B cell (primary cell): Measurements from ENCODE around the gene DCLK1. TPM values are rescaled to one million over a fixed set of nuclear protein-coding genes. Genes with fewer than 3 reads are reported as not detected.

Source experiments
- ATAC-seq: fragments of 200-7000 bp; cut with Tn5 transposase; one replicate; pipeline ENCODE4 v1.10.0; 2021; ENCODE audit warnings: low read depth, mild to moderate bottlenecking, moderate number of reproducible peaks, moderate library complexity
- CTCF ChIA-PET: fragments of 350-600 bp; sonication (Branson Sonifier 250); formaldehyde crosslinking; loops from one replicate; lab custom pipeline; 2021; ENCODE audit warnings: antibody characterized with exemption, inconsistent platforms; lab: Charles Lee
- POLR2A ChIA-PET: fragments of 350-600 bp; sonication (Branson Sonifier 250); formaldehyde crosslinking; loops from one replicate; lab custom pipeline; 2021; ENCODE audit warnings: antibody characterized with exemption; lab: Charles Lee
- DNase-seq: peaks from one replicate; pipeline ENCODE4 v3.0.0; 2013
- H2AFZ ChIP-seq: 2 replicates; pipeline ENCODE4 v1.6.1; 2012; ENCODE audit warnings: mild to moderate bottlenecking, low read depth, low read length; ENCODE audit not compliant: insufficient read depth, poor library complexity, severe bottlenecking
- H3K27ac ChIP-seq, 2 donors: 1 replicate in 1 of 2; 2 replicates in 1 of 2; pipeline ENCODE4 v1.5.1; 2012 to 2013; ENCODE audit warnings: low read length in 2 of 2, mild to moderate bottlenecking in 2 of 2, moderate library complexity in 1 of 2
- H3K27me3 ChIP-seq, 4 experiments: fragments of 200-600 bp in 1 of 4; sonication (generic) in 1 of 4; replicated peaks in 1 of 4; 1 replicate in 2 of 4; 2 replicates in 2 of 4; pipeline versions ENCODE4 v1.6.1 to v1.7.0; 2013 to 2016; ENCODE audit warnings: low read length in 3 of 4, mild to moderate bottlenecking in 2 of 4, mixed read lengths in 1 of 4, moderate library complexity in 1 of 4; ENCODE audit not compliant: insufficient read depth in 4 of 4, control insufficient read depth in 3 of 4; ENCODE audit errors: control extremely low read depth in 1 of 4
- H3K36me3 ChIP-seq, 2 experiments: replicated peaks in 1 of 2; 1 replicate in 1 of 2; 2 replicates in 1 of 2; pipeline versions ENCODE4 v1.6.1 to v1.7.1; 2013; ENCODE audit warnings: low read length in 1 of 2; ENCODE audit not compliant: insufficient read depth in 2 of 2, control insufficient read depth in 1 of 2; ENCODE audit errors: control extremely low read depth in 1 of 2, extremely low read depth in 1 of 2
- H3K4me1 ChIP-seq, 2 donors: fragments of 200-600 bp in 1 of 2; sonication (generic) in 1 of 2; 1 replicate in 1 of 2; 2 replicates in 1 of 2; pipeline versions ENCODE4 v1.5.1 to v1.6.1; 2013 to 2017; ENCODE audit warnings: low read length in 2 of 2; ENCODE audit not compliant: control insufficient read depth in 2 of 2, insufficient read depth in 2 of 2
- H3K4me2 ChIP-seq: replicated peaks from 2 replicates; pipeline ENCODE3; 2012; ENCODE audit warnings: mild to moderate bottlenecking, low read depth, low read length; ENCODE audit not compliant: poor library complexity, severe bottlenecking
- H3K4me3 ChIP-seq, 5 experiments: fragments of 200-600 bp in 1 of 5; sonication (generic) in 1 of 5; 1 replicate in 3 of 5; 2 replicates in 2 of 5; pipeline versions ENCODE4 v1.5.1 to v1.7.0; 2011 to 2016; ENCODE audit warnings: low read length in 4 of 5, mild to moderate bottlenecking in 4 of 5, low read depth in 2 of 5, control low read depth in 1 of 5, moderate library complexity in 1 of 5; ENCODE audit not compliant: insufficient read depth in 1 of 5; ENCODE audit errors: control extremely low read depth in 1 of 5, extremely low read depth in 1 of 5
- H3K79me2 ChIP-seq: fragments of 200-600 bp; sonication (generic); one replicate; pipeline ENCODE4 v1.6.0; 2016; ENCODE audit warnings: low read length; ENCODE audit not compliant: control insufficient read depth, insufficient read depth
- H3K9ac ChIP-seq: fragments of 200-600 bp; sonication (generic); 2 replicates; pipeline ENCODE4 v1.6.1; 2017; ENCODE audit warnings: mild to moderate bottlenecking, low read length, moderate library complexity
- H3K9me3 ChIP-seq, 3 donors: one replicate each; pipeline versions ENCODE4 v1.6.1 to v1.7.1; 2013; ENCODE audit warnings: low read length in 2 of 3; ENCODE audit not compliant: control insufficient read depth in 2 of 3, insufficient read depth in 1 of 3; ENCODE audit errors: control extremely low read depth in 1 of 3
- H4K20me1 ChIP-seq: 2 replicates; pipeline ENCODE4 v1.6.0; 2012; ENCODE audit warnings: mild to moderate bottlenecking, low read length; ENCODE audit not compliant: insufficient read depth, control insufficient read depth, poor library complexity, severe bottlenecking
- H3K27ac Mint-ChIP-seq: one replicate; pipeline ENCODE4 v1.8.0; 2021; ENCODE audit warnings: mixed read lengths
- H3K27me3 Mint-ChIP-seq: one replicate; pipeline ENCODE4 v1.8.0; 2021; ENCODE audit warnings: mixed read lengths
- H3K4me1 Mint-ChIP-seq: one replicate; pipeline ENCODE4 v1.8.0; 2021; ENCODE audit warnings: mixed read lengths
- H3K4me3 Mint-ChIP-seq: one replicate; pipeline ENCODE4 v1.8.0; 2021; ENCODE audit warnings: mixed read lengths
- H3K9me3 Mint-ChIP-seq: one replicate; pipeline ENCODE4 v1.8.0; 2022; ENCODE audit warnings: mixed read lengths; ENCODE audit not compliant: insufficient read depth
- EZH2 ChIP-seq: IDR thresholded peaks from 2 replicates; pipeline ENCODE4 v1.6.1; 2012; ENCODE audit warnings: borderline replicate concordance, low read depth, mild to moderate bottlenecking, moderate library complexity, low read length; ENCODE audit not compliant: insufficient read depth, poor library complexity, severe bottlenecking
- WGBS: methylation state at CpG from one replicate; pipeline ENCODE4 v1.1.5; 2013; ENCODE audit warnings: missing lambda C conversion rate; ENCODE audit not compliant: insufficient coverage; 5-methylcytosine and 5-hydroxymethylcytosine counted together
- intact Hi-C: fragments of 100-400 bp; cut with micrococcal nuclease; formaldehyde crosslinking; loops from one replicate; pipeline ENCODE4 v1.10.0; 2022
- polyA plus RNA-seq: library from polyadenylated mRNA; depleted of rRNA; stranded (reverse); fragments of >200 nt; gene quantifications from 2 replicates; pipeline ENCODE4 v1.2.3, GENCODE V29; 2012
- total RNA-seq, 2 donors: library from RNA; stranded (reverse); fragments of 120-200 nt in 1 of 2; gene quantifications; 1 replicate in 1 of 2; 2 replicates in 1 of 2; pipeline versions ENCODE4 v1.2.3 to v1.2.4, GENCODE V29; 2013 to 2022
- TF ChIP-seq, protein P1 (sequence below): fragments of 200-600 bp; IDR thresholded peaks from one replicate; pipeline ENCODE4 v1.8.0; 2022; ENCODE audit warnings: antibody characterized with exemption, mild to moderate bottlenecking

DCLK1 gene
- total and polyA plus RNA-seq, 2 donors (not counting 1 experiment from before 2014, with no cell fraction given), result not detected

DNA sequence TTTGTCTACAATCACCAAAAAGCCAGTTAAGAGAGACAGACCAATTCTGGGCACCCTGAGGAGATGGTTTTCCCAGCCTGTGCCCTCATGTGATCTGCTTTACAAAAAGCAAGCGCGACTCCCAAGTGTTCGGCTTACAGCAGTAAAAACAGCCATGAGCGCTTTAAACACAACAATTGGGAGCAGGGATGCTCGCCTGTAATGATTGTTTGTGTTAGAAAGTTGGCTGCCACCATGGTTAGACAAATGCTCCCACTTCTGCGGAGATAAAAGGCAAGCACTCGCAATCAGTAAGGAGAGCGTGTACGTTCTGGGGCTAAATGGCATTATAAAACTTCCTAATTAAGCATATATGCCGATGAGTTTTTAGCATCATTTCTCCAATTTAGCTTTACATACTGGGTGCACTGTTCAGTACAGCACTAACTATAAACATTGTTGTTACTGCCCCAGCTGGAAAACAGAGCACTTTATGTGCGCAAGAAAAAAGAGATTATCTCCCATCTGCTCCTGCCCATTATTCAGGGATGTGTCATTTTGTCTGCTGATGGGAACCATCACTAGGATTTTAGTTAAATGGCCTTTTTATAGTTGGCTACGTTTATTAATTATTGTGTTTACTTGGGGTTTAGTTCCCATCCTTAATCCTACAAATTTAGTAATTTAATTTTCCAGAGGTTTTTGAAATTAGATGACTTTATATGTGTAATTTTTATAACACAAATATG is 345.4 kb downstream of the DCLK1 start:
- POLR2A ChIA-PET, result no interaction called here
- Histone ChIP-seq H3K79me2 (no peaks in the 10 kb centered on the region), H3K4me2 (no peak overlapping the region), H3K9me3 (no peaks in the 10 kb centered on the region), H3K36me3 (no peaks in the 10 kb centered on the region), H3K9ac (no peak overlapping the region), H3K4me3 (no peak overlapping the region), H4K20me1 (no peaks in the 10 kb centered on the region), H3K4me1 (no peaks in the 10 kb centered on the region), H3K27me3 (no peaks in the 10 kb centered on the region), H2AFZ (no peak overlapping the region), H3K27ac (no peak overlapping the region)
- intact Hi-C loops, result no loop called here
- TF ChIP-seq, protein P1, sequence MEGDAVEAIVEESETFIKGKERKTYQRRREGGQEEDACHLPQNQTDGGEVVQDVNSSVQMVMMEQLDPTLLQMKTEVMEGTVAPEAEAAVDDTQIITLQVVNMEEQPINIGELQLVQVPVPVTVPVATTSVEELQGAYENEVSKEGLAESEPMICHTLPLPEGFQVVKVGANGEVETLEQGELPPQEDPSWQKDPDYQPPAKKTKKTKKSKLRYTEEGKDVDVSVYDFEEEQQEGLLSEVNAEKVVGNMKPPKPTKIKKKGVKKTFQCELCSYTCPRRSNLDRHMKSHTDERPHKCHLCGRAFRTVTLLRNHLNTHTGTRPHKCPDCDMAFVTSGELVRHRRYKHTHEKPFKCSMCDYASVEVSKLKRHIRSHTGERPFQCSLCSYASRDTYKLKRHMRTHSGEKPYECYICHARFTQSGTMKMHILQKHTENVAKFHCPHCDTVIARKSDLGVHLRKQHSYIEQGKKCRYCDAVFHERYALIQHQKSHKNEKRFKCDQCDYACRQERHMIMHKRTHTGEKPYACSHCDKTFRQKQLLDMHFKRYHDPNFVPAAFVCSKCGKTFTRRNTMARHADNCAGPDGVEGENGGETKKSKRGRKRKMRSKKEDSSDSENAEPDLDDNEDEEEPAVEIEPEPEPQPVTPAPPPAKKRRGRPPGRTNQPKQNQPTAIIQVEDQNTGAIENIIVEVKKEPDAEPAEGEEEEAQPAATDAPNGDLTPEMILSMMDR, result no peak
- TF ChIP-seq EZH2, result no peak
- Mint-ChIP-seq H3K27ac (no peak overlapping the region), H3K27me3 (no peaks in the 10 kb centered on the region), H3K4me1 (no peaks in the 10 kb centered on the region), H3K9me3 (no peaks in the 10 kb centered on the region), H3K4me3 (no peak overlapping the region)
- DNase-seq, result no peak
- CTCF ChIA-PET, result no interaction called here
- no peak for ATAC-seq
- 91% methylated on average over 8 of the region's 12 CpGs for WGBS

GRCh38 chr13:35784286-35784951 is 346.8 kb downstream of the DCLK1 start:
- 88% methylated on average over 10 of the region's 10 CpGs for WGBS
- Mint-ChIP-seq H3K9me3 (no peaks in the 10 kb centered on the region), H3K27me3 (no peaks in the 10 kb centered on the region), H3K4me3 (no peak overlapping the region), H3K27ac (no peak overlapping the region), H3K4me1 (no peaks in the 10 kb centered on the region)
- Histone ChIP-seq H3K79me2 (no peaks in the 10 kb centered on the region), H3K4me3 (no peak overlapping the region), H3K4me2 (no peak overlapping the region), H3K27ac (no peak overlapping the region), H3K27me3 (no peaks in the 10 kb centered on the region), H2AFZ (no peak overlapping the region), H3K9me3 (no peaks in the 10 kb centered on the region), H3K36me3 (no peaks in the 10 kb centered on the region), H3K9ac (no peak overlapping the region), H3K4me1 (no peaks in the 10 kb centered on the region), H4K20me1 (no peaks in the 10 kb centered on the region)
- DNase-seq, result no peak
- TF ChIP-seq, protein P1, result no peak
- no peak for TF ChIP-seq EZH2
- ATAC-seq, result no peak
- ChIA-PET CTCF (no interaction called here), POLR2A (no interaction called here)
- intact Hi-C loops, result no loop called here
